ENCODE measurements around the gene PLA2G4C. TPM values are rescaled to one million over a fixed set of nuclear protein-coding genes. Genes with fewer than 3 reads are reported as not detected.

Gene PLA2G4C
- total and polyA plus RNA-seq, 8 donors, result 1.4 to 90.2 (median 5.9) TPM

GRCh38 chr19:48061401-48062344 lies 48.9 kb downstream of the PLA2G4C start:
- Histone ChIP-seq H3K9me3 (no peaks in the 10 kb centered on the region), H3K36me3 (peaks cover 0 to 37% (median 0%) of the 10 kb centered on the region in 4 donors), H3K27ac (no peak overlapping the region), H3K4me3 (no peak overlapping the region), H3K4me1 (no peaks in the 10 kb centered on the region), H3K27me3 (peaks cover 0 to 22% (median 0%) of the 10 kb centered on the region in 3 donors)
- no peak for DNase-seq
- intact Hi-C loops (cut with DNase I; ENCODE audit: low total_unique reads), result no loop called here
- 43 to 65% (median 45%) methylated on average over 36 to 37 of the region's 37 CpGs for WGBS, 5 donors
- TF ChIP-seq POLR2AphosphoS5 (IDR thresholded peaks at IDR 0.05) (no peak), CTCF (IDR thresholded peaks at IDR 0.05) (no peak), EP300 (IDR thresholded peaks at IDR 0.05) (no peak), POLR2A (IDR thresholded peaks at IDR 0.05) (no peak)

- intact Hi-C loops (cut with DNase I; ENCODE audit: low total_unique reads), result no loop called here
- WGBS, 5 donors, result 79 to 91% (median 87%) methylated on average over 5 of the region's 5 CpGs
- no peak for TF ChIP-seq CTCF (IDR thresholded peaks at IDR 0.05)
- no peak for TF ChIP-seq POLR2AphosphoS5 (IDR thresholded peaks at IDR 0.05)
- no peak for TF ChIP-seq POLR2A (IDR thresholded peaks at IDR 0.05)
- no peak for TF ChIP-seq EP300 (IDR thresholded peaks at IDR 0.05)
- Histone ChIP-seq H3K9me3 (no peaks in the 10 kb centered on the region), H3K4me1 (no peaks in the 10 kb centered on the region), H3K4me3 (no peak overlapping the region), H3K27me3 (peaks cover 0 to 22% (median 0%) of the 10 kb centered on the region in 3 donors), H3K27ac (no peak overlapping the region), H3K36me3 (peaks cover 0 to 33% (median 0%) of the 10 kb centered on the region in 4 donors)
- DNase-seq, result no peak
Measured at GRCh38 chr19:48060381-48060780, 50.2 kb downstream of the PLA2G4C start.

GRCh38 chr19:48059331-48059730 lies 51.3 kb downstream of the PLA2G4C start:
- no peak for TF ChIP-seq CTCF (IDR thresholded peaks at IDR 0.05)
- TF ChIP-seq EP300 (IDR thresholded peaks at IDR 0.05), result no peak
- TF ChIP-seq POLR2AphosphoS5 (IDR thresholded peaks at IDR 0.05), result no peak
- TF ChIP-seq POLR2A (IDR thresholded peaks at IDR 0.05), result no peak
- Histone ChIP-seq H3K9me3 (no peaks in the 10 kb centered on the region), H3K4me1 (no peaks in the 10 kb centered on the region), H3K4me3 (no peak overlapping the region), H3K36me3 (peaks cover 0 to 34% (median 0%) of the 10 kb centered on the region in 4 donors), H3K27me3 (peaks cover 0 to 22% (median 0%) of the 10 kb centered on the region in 3 donors), H3K27ac (no peak overlapping the region)
- DNase-seq, result no peak
- intact Hi-C loops (cut with DNase I; ENCODE audit: low total_unique reads), result no loop called here
- WGBS, 5 donors, result 88 to 91% (median 89%) methylated on average over 6 of the region's 6 CpGs

GRCh38 chr19:48053856-48054255 lies 56.8 kb downstream of the PLA2G4C start:
- Histone ChIP-seq H3K27ac (no peak overlapping the region), H3K4me3 (no peak overlapping the region), H3K4me1 (no peaks in the 10 kb centered on the region), H3K9me3 (no peaks in the 10 kb centered on the region), H3K27me3 (no peaks in the 10 kb centered on the region), H3K36me3 (peaks cover 0 to 52% (median 11%) of the 10 kb centered on the region in 4 donors)
- intact Hi-C loops (cut with DNase I; ENCODE audit: low total_unique reads), result no loop called here
- TF ChIP-seq POLR2AphosphoS5 (IDR thresholded peaks at IDR 0.05) (no peak), CTCF (IDR thresholded peaks at IDR 0.05) (no peak), EP300 (IDR thresholded peaks at IDR 0.05) (no peak), POLR2A (IDR thresholded peaks at IDR 0.05) (no peak)
- DNase-seq, result no peak
- 76 to 91% (median 86%) methylated on average over 5 of the region's 5 CpGs for WGBS, 5 donors

All from stomach (tissue), 9 donors.